ENCODE measurements around the gene ATAD2B. TPM values are rescaled to one million over a fixed set of nuclear protein-coding genes. Genes with fewer than 3 reads are reported as not detected.

ATAD2B gene
- total RNA-seq, 1 donor from 2014 or later = 85.5 TPM

GRCh38 chr2:23791030-23791429 is 135.9 kb downstream of the ATAD2B start:
- Mint-ChIP-seq H3K27ac (no peak overlapping the region), H3K4me3 (no peak overlapping the region), H3K36me3 (ENCODE audit: low read depth) (peaks cover 43% of the 10 kb centered on the region), H3K9me3 (no peaks in the 10 kb centered on the region), H3K27me3 (no peaks in the 10 kb centered on the region), H3K4me1 (peaks cover 20% of the 10 kb centered on the region)
- TF ChIP-seq CTCF (IDR thresholded peaks at IDR 0.05) = no peak
- intact Hi-C loops (cut with micrococcal nuclease) = no loop called here
- no peak for ATAC-seq (ENCODE audit: low read depth)
- DNase-seq = no peak
- CTCF ChIA-PET = no interaction called here
- POLR2A ChIA-PET = no interaction called here

GRCh38 chr2:23789012-23789411 is 137.9 kb downstream of the ATAD2B start:
- Mint-ChIP-seq H3K27ac (no peak overlapping the region), H3K27me3 (no peaks in the 10 kb centered on the region), H3K4me1 (peaks cover 20% of the 10 kb centered on the region), H3K36me3 (ENCODE audit: low read depth) (peaks cover 48% of the 10 kb centered on the region), H3K4me3 (no peak overlapping the region), H3K9me3 (no peaks in the 10 kb centered on the region)
- TF ChIP-seq CTCF (IDR thresholded peaks at IDR 0.05) = no peak
- intact Hi-C loops (cut with micrococcal nuclease) = no loop called here
- DNase-seq = no peak
- ATAC-seq (ENCODE audit: low read depth) = no peak
- ChIA-PET CTCF (no interaction called here), POLR2A (no interaction called here)

- intact Hi-C loops (cut with micrococcal nuclease) = no loop called here
- Mint-ChIP-seq H3K36me3 (ENCODE audit: low read depth) (peaks cover 52% of the 10 kb centered on the region), H3K4me3 (no peak overlapping the region), H3K27ac (peak overlapping the region; percentile 10), H3K27me3 (no peaks in the 10 kb centered on the region), H3K4me1 (peaks cover 20% of the 10 kb centered on the region), H3K9me3 (no peaks in the 10 kb centered on the region)
- ChIA-PET CTCF (no interaction called here), POLR2A (no interaction called here)
- DNase-seq (no peak), ATAC-seq (ENCODE audit: low read depth) (peak; percentile 34)
- TF ChIP-seq CTCF (IDR thresholded peaks at IDR 0.05) = no peak
These were observed 138.8 kb downstream of the ATAD2B start for GRCh38 chr2:23788100-23788499.

- POLR2A ChIA-PET = no interaction called here
- intact Hi-C loops (cut with micrococcal nuclease) = no loop called here
- no peak overlapping the region for H3K27ac Mint-ChIP-seq
- H3K27me3 Mint-ChIP-seq = no peaks in the 10 kb centered on the region
- ATAC-seq (ENCODE audit: low read depth) (no peak), DNase-seq (no peak)
- no peaks in the 10 kb centered on the region for H3K9me3 Mint-ChIP-seq
- H3K4me1 Mint-ChIP-seq = peaks cover 20% of the 10 kb centered on the region
- peaks cover 60% of the 10 kb centered on the region for H3K36me3 Mint-ChIP-seq (ENCODE audit: low read depth)
- CTCF ChIA-PET = no interaction called here
- TF ChIP-seq CTCF (IDR thresholded peaks at IDR 0.05) = no peak
- H3K4me3 Mint-ChIP-seq = no peak overlapping the region
These were observed 142.0 kb downstream of the ATAD2B start for GRCh38 chr2:23784971-23785370.

- H3K4me1 Mint-ChIP-seq = peaks cover 2% of the 10 kb centered on the region
- H3K27ac Mint-ChIP-seq = no peak overlapping the region
- DNase-seq = no peak
- ATAC-seq (ENCODE audit: low read depth) = no peak
- H3K27me3 Mint-ChIP-seq = no peaks in the 10 kb centered on the region
- POLR2A ChIA-PET = no interaction called here
- CTCF ChIA-PET = no interaction called here
- H3K4me3 Mint-ChIP-seq = no peak overlapping the region
- TF ChIP-seq CTCF (IDR thresholded peaks at IDR 0.05) = no peak
- H3K9me3 Mint-ChIP-seq = no peaks in the 10 kb centered on the region
- peaks cover 56% of the 10 kb centered on the region for H3K36me3 Mint-ChIP-seq (ENCODE audit: low read depth)
- intact Hi-C loops (cut with micrococcal nuclease) = no loop called here
These were observed 144.3 kb downstream of the ATAD2B start for GRCh38 chr2:23782646-23783045.
